GM13977 (cell line): ENCODE results near the gene IL1F10.

Experiments
- DNase-seq: peaks from one replicate; pipeline ENCODE4 v3.0.0; 2012; ENCODE audit warnings: low spot score
- in situ Hi-C: fragments of 300-500 bp; cut with MboI; formaldehyde crosslinking; loops from one replicate; pipeline ENCODE4 v1.12.0; 2022; ENCODE audit warnings: low sequenced_read_pairs, low pct_unique_long_range_greater_than_20kb, mixed read lengths, inconsistent platforms; ENCODE audit not compliant: unreplicated experiment
- TF ChIP-seq, protein P1 (sequence below): IDR thresholded peaks from 2 replicates; pipeline ENCODE4 v1.5.1; 2012; ENCODE audit warnings: mild to moderate bottlenecking, control low read depth; ENCODE audit not compliant: insufficient read depth; ENCODE audit errors: extremely low read depth, missing control alignments

IL1F10 gene

DNA sequence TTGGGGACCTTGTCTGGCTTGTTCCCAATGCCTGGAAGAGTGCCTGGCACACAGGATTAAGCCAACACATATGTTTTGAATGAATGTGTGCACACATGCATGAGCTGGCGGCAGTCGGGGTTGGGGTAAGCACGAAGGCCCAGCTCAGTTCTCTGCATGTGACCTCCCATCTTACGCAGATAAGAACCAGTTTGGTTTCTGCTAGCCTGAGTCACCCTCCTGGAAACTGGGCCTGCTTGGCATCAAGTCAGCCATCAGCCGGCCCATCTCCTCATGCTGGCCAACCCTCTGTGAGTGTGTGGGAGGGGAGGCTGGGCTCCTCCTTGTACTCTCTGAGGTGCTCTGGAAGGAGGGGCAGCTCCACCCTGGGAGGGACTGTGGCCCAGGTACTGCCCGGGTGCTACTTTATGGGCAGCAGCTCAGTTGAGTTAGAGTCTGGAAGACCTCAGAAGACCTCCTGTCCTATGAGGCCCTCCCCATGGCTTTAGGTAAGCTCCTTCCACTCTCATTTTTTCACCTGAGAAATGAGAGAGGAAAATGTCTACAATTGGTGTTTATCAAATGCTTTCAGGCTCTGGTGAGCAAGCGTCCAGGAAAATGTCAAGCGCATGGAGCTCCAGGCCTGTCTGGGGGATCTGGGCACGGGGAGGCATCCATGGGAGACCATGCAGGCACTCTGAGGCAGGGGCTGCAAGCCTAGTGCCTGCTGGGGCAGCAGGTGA, 49.9 kb downstream of the IL1F10 start:
- TF ChIP-seq, protein P1, sequence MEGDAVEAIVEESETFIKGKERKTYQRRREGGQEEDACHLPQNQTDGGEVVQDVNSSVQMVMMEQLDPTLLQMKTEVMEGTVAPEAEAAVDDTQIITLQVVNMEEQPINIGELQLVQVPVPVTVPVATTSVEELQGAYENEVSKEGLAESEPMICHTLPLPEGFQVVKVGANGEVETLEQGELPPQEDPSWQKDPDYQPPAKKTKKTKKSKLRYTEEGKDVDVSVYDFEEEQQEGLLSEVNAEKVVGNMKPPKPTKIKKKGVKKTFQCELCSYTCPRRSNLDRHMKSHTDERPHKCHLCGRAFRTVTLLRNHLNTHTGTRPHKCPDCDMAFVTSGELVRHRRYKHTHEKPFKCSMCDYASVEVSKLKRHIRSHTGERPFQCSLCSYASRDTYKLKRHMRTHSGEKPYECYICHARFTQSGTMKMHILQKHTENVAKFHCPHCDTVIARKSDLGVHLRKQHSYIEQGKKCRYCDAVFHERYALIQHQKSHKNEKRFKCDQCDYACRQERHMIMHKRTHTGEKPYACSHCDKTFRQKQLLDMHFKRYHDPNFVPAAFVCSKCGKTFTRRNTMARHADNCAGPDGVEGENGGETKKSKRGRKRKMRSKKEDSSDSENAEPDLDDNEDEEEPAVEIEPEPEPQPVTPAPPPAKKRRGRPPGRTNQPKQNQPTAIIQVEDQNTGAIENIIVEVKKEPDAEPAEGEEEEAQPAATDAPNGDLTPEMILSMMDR, result no peak
- DNase-seq, result no peak

DNA sequence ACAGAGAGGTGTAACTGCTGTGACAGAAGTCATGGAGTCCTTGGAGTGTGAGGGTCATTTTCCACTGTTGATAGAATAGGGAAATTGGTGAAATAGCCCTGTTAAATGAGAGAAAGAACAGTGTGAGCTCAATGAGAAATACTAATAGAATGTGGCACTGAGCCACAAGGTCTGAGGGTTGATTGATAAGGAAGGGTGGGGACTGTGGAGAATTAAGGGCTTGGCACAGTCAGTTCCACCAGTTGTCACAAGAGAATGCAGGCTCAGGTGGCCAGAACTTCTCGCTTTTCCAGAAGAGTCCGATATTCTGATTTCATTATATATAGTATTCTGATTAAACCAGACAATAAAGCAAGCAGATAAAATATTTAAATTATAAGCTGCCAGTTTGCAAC, 50.5 kb downstream of the IL1F10 start:
- DNase-seq, result no peak
- TF ChIP-seq, protein P1, result no peak
- in situ Hi-C loops, result no loop called here

More for the DNA sequence above, 49.9 kb downstream of the IL1F10 start:
- in situ Hi-C loops, result no loop called here

DNA sequence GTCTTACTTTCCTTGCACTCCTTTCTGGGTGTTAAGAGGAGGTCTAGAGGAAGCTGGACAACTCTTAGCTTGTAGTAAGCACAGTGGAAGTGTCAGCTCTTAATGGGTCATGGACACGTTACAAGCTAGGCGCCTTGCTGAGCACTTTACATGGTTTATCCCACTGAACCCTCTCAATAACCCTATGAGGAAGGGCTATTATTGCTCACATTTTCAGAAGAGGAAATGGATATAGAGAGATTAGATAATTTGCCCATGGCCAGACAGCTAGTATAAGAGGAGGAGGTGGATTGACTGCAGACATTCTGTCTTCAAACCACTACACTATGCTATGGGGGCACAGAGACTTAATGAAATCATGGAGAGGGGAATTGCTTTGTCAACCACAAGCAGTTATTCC, 51.3 kb downstream of the IL1F10 start:
- in situ Hi-C loops, result no loop called here
- TF ChIP-seq, protein P1, result no peak
- no peak for DNase-seq

DNA sequence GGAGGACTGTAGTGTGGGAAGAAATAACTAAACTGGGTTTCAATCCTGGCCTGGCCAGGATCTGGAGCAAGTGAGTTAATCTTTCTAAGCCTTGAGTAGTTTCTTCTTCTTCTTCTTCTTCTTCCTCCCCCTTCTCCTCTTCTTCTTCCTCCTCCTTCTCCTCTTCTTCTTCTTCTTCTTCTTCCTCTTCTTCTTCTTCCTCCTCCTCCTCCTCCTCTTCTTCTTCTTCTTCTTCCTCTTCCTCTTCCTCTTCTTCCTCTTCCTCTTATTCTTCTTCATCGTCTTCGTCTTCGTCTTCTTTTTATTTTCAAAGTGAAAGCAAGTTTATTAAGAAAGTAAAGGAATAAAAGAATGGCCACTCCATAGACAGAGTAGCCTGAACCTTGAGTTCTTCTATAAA, 53.1 kb downstream of the IL1F10 start:
- no peak for DNase-seq
- in situ Hi-C loops, result no loop called here
- TF ChIP-seq, protein P1, result no peak

DNA sequence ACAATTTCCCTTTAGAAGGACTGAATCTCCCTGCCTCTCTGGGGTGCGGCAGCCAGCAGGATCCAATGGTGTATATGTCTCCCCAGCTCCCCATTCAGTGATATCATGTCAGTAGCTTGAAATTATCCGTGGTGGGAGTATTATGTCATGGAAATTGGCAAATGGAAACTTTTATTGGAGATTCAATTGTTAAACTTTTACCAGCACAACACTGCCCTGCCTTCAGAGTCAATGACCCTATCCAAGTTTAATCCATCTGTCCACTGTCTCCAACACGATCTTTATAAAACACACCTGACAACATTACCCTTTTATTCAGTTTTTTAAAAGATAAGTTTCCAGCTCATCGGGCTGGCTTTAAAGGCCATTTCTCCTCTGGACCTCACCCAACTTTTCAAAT, 54.6 kb downstream of the IL1F10 start:
- no peak for DNase-seq
- TF ChIP-seq, protein P1, result no peak
- in situ Hi-C loops, result no loop called here

DNA sequence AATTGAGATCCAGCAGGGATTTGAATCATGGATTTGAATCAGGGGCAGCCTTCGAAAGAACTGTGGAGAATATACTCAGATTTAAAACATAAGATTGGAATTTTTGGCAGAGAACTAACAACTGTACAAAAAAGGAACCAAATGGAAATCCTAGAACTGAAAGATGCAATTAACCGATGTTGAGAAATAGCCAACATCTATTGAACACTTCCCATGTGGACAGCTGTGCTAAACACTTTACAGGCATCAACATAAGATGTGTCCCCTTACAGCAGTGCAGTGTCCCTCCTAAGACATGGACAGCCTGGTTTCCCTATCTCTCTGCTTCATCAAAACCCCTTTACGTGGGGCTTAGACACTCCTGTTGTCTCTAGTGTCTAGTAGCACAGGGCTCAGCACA, 56.0 kb downstream of the IL1F10 start:
- DNase-seq, result no peak
- TF ChIP-seq, protein P1, result no peak
- in situ Hi-C loops, result no loop called here
